ENCODE measurements around the gene CDK19. TPM values are rescaled to one million over a fixed set of nuclear protein-coding genes. Genes with fewer than 3 reads are reported as not detected.

CDK19 gene
- total and polyA plus RNA-seq, 10 of the 15 experiments (the other 5 are each of a cell fraction or from before 2014, with no cell fraction given) = 4.6 to 21.4 (median 12.4) TPM

DNA sequence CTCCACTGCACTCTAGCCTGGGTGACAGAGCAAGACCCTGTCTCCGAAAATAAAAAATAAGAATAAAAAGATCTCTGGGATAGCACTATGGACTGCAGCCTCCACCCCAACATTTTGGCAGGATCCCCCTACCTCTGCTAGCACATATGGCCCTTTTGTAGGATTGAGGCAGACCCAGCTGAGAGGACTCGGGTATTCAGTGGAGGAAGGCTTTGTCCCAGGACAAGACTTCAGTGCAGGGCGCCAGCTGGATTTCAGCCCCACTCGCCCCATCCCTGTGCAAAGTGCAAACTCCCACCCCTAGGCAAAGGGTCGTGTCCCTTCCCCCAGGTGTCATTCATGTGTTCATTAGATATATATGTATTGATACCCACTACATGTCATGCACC lies 254.3 kb downstream of the CDK19 start:
- intact Hi-C loops (cut with micrococcal nuclease; ENCODE audit: unreplicated experiment) (no loop called here), in situ Hi-C loops (cut with MboI) (no loop called here)
- TF ChIP-seq ZSCAN29 (IDR thresholded peaks at IDR 0.05) (no peak), CTCF (IDR thresholded peaks at IDR 0.05 in 2 of 3, conservative IDR thresholded peaks at IDR 0.05 in 1 of 3; ENCODE audit: control insufficient read depth in 2 of 3, extremely low read depth in 1 of 3, insufficient read depth in 1 of 3, low read depth in 3 of 3, low read length in 3 of 3) (no peak), NFYB (IDR thresholded peaks at IDR 0.05; ENCODE audit: insufficient read depth, low read depth, low read length) (no peak)
- DNase-seq (ENCODE audit: low read depth, low spot score) (no peak), FAIRE-seq (no peak), ATAC-seq (no peak)
- H3K9ac ChIP-seq (ENCODE audit: control insufficient read depth, insufficient read depth, low read length) = no peak overlapping the region
- no peak overlapping the region for H3K4me2 ChIP-seq (ENCODE audit: control insufficient read depth, insufficient read depth)
- no peaks in the 10 kb centered on the region for H3K9me3 ChIP-seq (replicated peaks; ENCODE audit: control insufficient read depth, insufficient read depth, low read length)
- 63% methylated on average over 5 of the region's 5 CpGs for WGBS (ENCODE audit: insufficient coverage, insufficient replicate concordance, low lambda C conversion rate, missing lambda C conversion rate)
- RAD21 ChIA-PET (ENCODE audit: unreplicated experiment) = no interaction called here
- BruUV-seq (replicated peaks) = no TSS peak
- H2AFZ ChIP-seq (ENCODE audit: control insufficient read depth, low read depth, low read length) = no peak overlapping the region
- CTCF ChIA-PET = interaction anchor here (1.0 kb wide), 1 partner anchor 17 kb away, joined by 3 read pairs; no protein-coding TSS in a partner anchor
- no peaks in the 10 kb centered on the region for H3K79me2 ChIP-seq (ENCODE audit: control insufficient read depth, insufficient read depth, low read length)
- H4K20me1 ChIP-seq (ENCODE audit: control insufficient read depth, insufficient read depth) = no peaks in the 10 kb centered on the region
- no peaks in the 10 kb centered on the region for H3K36me3 ChIP-seq (ENCODE audit: control insufficient read depth in 2 of 2, insufficient read depth in 2 of 2, low read length in 1 of 2)
- SMC1A ChIA-PET (ENCODE audit: uncharacterized antibody, unreplicated experiment) = interaction anchor here (0.6 to 1.8 kb wide), 3 partner anchors 11 to 384 kb away, joined by 3 to 4 read pairs (median 4); no protein-coding TSS in a partner anchor
- H3K27ac ChIP-seq (ENCODE audit: control insufficient read depth, insufficient read depth) = no peak overlapping the region
- H3K4me1 ChIP-seq (ENCODE audit: control insufficient read depth, insufficient read depth, low read length) = no peaks in the 10 kb centered on the region
- POLR2A ChIA-PET = no interaction called here
- H3K27me3 ChIP-seq (replicated peaks in 1 of 2; ENCODE audit: control insufficient read depth in 2 of 2, insufficient read depth in 2 of 2, low read length in 1 of 2) = no peaks in the 10 kb centered on the region; a peak in 1 of 4 replicates
- H3K4me3 ChIP-seq = no peak overlapping the region

GRCh38 chr6:110560239-110561007 lies 254.8 kb downstream of the CDK19 start:
- Histone ChIP-seq H3K9ac (ENCODE audit: control insufficient read depth, insufficient read depth, low read length) (no peak overlapping the region), H3K4me1 (ENCODE audit: control insufficient read depth, insufficient read depth, low read length) (no peaks in the 10 kb centered on the region), H3K27me3 (replicated peaks in 1 of 2; ENCODE audit: control insufficient read depth in 2 of 2, insufficient read depth in 2 of 2, low read length in 1 of 2) (no peaks in the 10 kb centered on the region; a peak in 1 of 4 replicates), H4K20me1 (ENCODE audit: control insufficient read depth, insufficient read depth) (no peaks in the 10 kb centered on the region), H3K4me2 (ENCODE audit: control insufficient read depth, insufficient read depth) (no peak overlapping the region), H3K36me3 (ENCODE audit: control insufficient read depth in 2 of 2, insufficient read depth in 2 of 2, low read length in 1 of 2) (no peaks in the 10 kb centered on the region), H3K9me3 (replicated peaks; ENCODE audit: control insufficient read depth, insufficient read depth, low read length) (no peaks in the 10 kb centered on the region), H3K79me2 (ENCODE audit: control insufficient read depth, insufficient read depth, low read length) (no peaks in the 10 kb centered on the region), H3K4me3 (no peak overlapping the region), H2AFZ (ENCODE audit: control insufficient read depth, low read depth, low read length) (peak overlapping the region; percentile 25), H3K27ac (ENCODE audit: control insufficient read depth, insufficient read depth) (no peak overlapping the region)
- 5% methylated on average over 6 of the region's 6 CpGs for WGBS (ENCODE audit: insufficient coverage, insufficient replicate concordance, low lambda C conversion rate, missing lambda C conversion rate)
- no TSS peak for BruUV-seq (replicated peaks)
- ChIA-PET RAD21 (ENCODE audit: unreplicated experiment) (no interaction called here), SMC1A (ENCODE audit: uncharacterized antibody, unreplicated experiment) (interaction anchor here (0.6 to 1.8 kb wide), 3 partner anchors 11 to 384 kb away, joined by 3 to 4 read pairs (median 4); no protein-coding TSS in a partner anchor), CTCF (interaction anchor here (1.0 kb wide), 1 partner anchor 16 kb away, joined by 3 read pairs; no protein-coding TSS in a partner anchor), POLR2A (no interaction called here)
- in situ Hi-C loops (cut with MboI) = no loop called here
- no peak for DNase-seq (ENCODE audit: low read depth, low spot score)
- FAIRE-seq = peak; percentile 27
- ATAC-seq = no peak
- intact Hi-C loops (cut with micrococcal nuclease; ENCODE audit: unreplicated experiment) = no loop called here
- TF ChIP-seq CHD2 (IDR thresholded peaks at IDR 0.05; ENCODE audit: borderline replicate concordance, low read depth, low read length) (no peak), NR2C1 (IDR thresholded peaks at IDR 0.05) (no peak), MEF2B (IDR thresholded peaks at IDR 0.05; ENCODE audit: partially characterized antibody, poor library complexity, severe bottlenecking) (no peak), SUZ12 (IDR thresholded peaks at IDR 0.05; ENCODE audit: unreplicated experiment) (no peak), ZNF274 (IDR thresholded peaks at IDR 0.05; ENCODE audit: insufficient read depth, insufficient read length) (no peak), TCF7 (IDR thresholded peaks at IDR 0.05; ENCODE audit: borderline replicate concordance) (no peak)
- TF ChIP-seq, protein P1, sequence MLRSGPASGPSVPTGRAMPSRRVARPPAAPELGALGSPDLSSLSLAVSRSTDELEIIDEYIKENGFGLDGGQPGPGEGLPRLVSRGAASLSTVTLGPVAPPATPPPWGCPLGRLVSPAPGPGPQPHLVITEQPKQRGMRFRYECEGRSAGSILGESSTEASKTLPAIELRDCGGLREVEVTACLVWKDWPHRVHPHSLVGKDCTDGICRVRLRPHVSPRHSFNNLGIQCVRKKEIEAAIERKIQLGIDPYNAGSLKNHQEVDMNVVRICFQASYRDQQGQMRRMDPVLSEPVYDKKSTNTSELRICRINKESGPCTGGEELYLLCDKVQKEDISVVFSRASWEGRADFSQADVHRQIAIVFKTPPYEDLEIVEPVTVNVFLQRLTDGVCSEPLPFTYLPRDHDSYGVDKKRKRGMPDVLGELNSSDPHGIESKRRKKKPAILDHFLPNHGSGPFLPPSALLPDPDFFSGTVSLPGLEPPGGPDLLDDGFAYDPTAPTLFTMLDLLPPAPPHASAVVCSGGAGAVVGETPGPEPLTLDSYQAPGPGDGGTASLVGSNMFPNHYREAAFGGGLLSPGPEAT (IDR thresholded peaks at IDR 0.05; ENCODE audit: low read depth) = no peak

Data from GM12878 (cell line).